Measurements from ENCODE around the gene DSG3.

GRCh38 chr18:31510319-31510718 is 62.8 kb downstream of the DSG3 start:
- TF ChIP-seq POLR2A (IDR thresholded peaks at IDR 0.05) (no peak), CTCF (IDR thresholded peaks at IDR 0.05) (no peak)
